NCI-H2107 (cell line): ENCODE measurements around the gene GGCX.

Experiments
- DNase-seq: peaks from one replicate; lab custom pipeline; 2025; lab: John Stamatoyannopoulos, UW

The GGCX gene

GRCh38 chr2:85516653-85517389 is 44.5 kb downstream of the GGCX start:
- DNase-seq, result no peak

DNA sequence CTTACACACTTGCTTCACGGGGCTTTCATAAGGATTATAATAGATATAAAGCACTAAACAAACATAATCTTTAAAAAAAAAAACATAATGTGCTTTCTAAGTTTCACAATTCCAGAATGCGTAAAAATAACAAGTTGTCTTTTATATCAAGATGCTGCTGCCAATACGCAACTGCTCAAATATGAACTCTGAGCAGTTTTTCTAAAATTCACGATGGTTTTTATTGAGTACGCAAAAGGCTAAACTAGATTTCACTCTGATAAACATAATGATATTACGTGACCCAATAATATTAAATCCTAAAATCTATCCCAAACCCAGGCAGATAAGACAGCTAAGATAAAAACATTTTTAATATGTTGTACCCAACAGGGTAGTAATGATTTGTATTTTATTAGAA is 47.0 kb downstream of the GGCX start:
- DNase-seq, result no peak

- no peak for DNase-seq
These were observed 50.1 kb downstream of the GGCX start for GRCh38 chr2:85511008-85511811.

- no peak for DNase-seq
These were observed 54.5 kb downstream of the GGCX start for GRCh38 chr2:85506768-85507181.

DNA sequence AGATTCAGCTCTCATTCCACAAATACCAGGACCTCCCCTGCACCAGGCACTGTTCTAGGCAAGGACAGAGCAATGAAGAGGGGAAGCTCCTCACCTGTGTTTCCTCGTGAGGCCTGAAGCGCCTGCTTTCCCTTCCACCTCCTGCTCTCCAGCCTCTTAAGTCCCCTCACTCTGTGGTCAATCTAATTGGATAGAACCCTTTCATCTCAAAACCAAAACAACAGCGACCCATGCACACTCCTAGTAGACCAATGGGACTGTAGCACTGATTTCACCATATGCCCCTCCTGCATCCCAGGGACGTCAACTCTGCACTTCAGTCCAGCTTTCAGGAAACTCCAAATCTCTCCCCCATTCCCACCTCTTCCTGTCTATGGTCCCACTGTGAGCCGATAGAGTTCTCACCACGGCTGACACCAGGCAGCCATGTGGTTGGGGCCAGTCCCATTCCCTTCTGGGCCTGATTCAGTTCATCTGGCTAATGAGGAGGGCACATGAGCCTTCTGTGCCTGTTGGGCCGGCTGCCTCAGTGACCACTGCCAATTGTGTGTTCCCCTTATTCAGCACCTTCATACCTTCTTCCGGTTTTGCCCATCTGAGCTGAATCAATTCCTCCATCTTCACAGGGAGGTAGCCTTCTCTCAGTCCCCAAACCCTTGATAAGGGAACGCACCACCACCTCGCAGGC is 55.6 kb downstream of the GGCX start:
- DNase-seq, result no peak

- DNase-seq, result no peak
These were observed 56.5 kb downstream of the GGCX start for GRCh38 chr2:85504778-85505261.

- DNase-seq, result no peak
These were observed 57.2 kb downstream of the GGCX start for GRCh38 chr2:85503851-85504777.

- DNase-seq, result no peak
These were observed 58.0 kb downstream of the GGCX start for GRCh38 chr2:85503168-85503850.

- no peak for DNase-seq
These were observed 58.6 kb downstream of the GGCX start for GRCh38 chr2:85502720-85503119.

DNA sequence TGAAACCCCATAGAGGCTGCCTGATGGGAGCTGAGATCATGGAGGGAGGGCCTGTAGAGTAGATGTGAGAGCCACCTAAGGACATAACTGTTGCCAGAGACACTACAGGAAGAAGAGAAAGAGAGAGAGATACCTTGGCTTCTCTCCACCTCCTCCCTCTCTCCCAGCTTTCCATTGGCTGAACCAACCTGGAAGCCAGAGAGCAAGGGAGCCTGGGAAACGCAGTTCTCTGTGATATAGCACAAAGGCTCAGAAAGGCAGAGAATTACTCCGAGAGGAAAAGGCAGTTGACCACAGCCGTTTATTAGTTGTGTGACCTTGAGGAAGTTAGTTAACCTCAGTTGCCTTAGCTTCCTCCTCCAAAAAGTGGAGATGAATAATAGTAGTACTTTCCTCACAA is 60.0 kb downstream of the GGCX start:
- no peak for DNase-seq

- DNase-seq, result no peak
These were observed 63.2 kb downstream of the GGCX start for GRCh38 chr2:85497944-85498630.

- DNase-seq, result no peak
These were observed 64.9 kb downstream of the GGCX start for GRCh38 chr2:85496436-85496835.
